ENCODE data around the gene NPHP4.
"Not testable (repeated sequence)": the region's sequence is repeated elsewhere in the genome, so short reads cannot be mapped to it uniquely, and the experiment has no call there.

NPHP4 gene

DNA sequence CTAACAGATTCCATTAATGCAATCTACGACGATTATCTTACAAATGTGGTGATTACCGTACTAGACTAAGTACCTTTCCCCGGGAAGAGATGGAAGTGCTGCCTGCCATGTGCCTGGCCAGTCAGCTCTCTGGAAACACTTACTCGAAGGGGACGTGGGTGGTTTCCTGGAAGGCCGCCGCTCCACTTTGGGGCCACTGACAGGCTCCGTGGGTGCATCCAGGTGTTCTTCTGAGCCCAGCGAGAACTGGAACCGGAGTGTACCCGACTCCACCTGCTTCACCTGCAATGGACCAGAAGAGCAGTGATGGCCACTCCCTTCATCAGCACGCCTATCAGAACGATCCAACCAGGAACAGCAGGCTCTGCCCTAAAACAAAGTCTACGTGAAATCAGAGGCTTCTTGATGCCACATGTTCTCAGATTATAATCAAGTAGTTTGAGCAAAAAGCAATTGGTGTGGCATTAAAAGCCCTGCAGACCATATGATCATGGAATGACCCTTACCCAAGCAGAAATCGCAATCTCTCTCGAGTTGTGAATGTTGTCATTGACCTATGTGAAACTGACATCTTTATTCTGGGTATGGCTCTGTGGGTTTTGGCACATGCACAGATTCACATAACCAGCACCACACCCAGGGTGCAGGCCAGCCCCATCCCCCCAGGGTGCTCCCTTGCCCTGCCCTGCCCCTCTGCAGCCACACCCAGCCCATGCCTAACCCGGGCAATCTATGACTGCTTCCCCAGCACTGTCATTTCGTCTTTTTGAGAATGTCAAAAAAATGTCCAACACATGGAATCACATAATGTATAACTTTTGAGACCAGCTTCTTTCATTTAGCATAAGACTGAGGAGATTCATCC, 64.5 kb downstream of the NPHP4 start:
- H3K9me3 ChIP-seq (ENCODE audit: low read length) = no peaks in the 10 kb centered on the region
- no peak overlapping the region for H3K4me3 ChIP-seq (ENCODE audit: low read depth in 1 of 2, low read length in 2 of 2)
- H3K27me3 ChIP-seq (ENCODE audit: control insufficient read depth in 1 of 2, insufficient read depth in 2 of 2, low read length in 2 of 2) = no peaks in the 10 kb centered on the region
- H3K9ac ChIP-seq (ENCODE audit: low read length) = no peak overlapping the region
- no peaks in the 10 kb centered on the region for H3K4me1 ChIP-seq (ENCODE audit: insufficient read depth, low read length)
- no peak overlapping the region for H3K27ac ChIP-seq (ENCODE audit: low read depth, low read length)
- peaks cover 13% of the 10 kb centered on the region for H3K36me3 ChIP-seq (ENCODE audit: insufficient read depth, low read length)

DNA sequence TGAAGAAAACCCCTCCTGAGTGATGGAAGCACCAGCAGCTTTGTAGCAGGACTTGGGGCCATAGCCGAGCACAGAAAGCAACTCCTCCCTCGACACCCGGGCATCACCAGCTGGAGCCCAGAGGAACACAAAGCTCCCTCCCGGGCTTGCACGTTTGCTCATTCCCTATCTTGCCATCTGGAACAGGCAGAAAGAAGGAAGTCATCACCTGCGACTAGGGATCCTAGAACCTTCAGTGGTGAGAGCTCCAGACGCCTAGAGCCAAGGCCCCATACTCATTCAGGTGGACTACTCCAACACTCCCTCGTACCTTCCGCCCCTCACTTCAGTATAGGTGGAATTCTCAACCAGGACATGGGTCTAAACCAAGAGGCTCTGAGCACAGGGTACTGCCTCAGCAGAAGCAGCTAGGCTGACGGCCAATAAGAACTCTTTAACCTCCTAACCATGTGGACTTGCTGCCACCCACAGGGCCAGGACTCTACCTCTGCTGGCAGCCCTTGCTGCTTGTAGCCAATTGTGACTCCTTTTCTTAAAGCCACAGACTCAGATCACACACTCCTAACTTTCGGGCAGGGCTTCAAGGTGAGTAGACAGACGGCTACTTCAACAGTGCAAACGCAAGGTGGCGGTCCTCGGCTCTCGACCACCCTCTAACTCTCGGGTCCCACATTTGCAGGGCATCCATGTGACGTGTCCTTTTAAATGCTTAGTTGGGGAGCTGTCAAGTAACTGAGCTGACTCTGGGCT, 65.4 kb downstream of the NPHP4 start:
- H3K4me1 ChIP-seq (ENCODE audit: insufficient read depth, low read length) = no peaks in the 10 kb centered on the region
- no peaks in the 10 kb centered on the region for H3K27me3 ChIP-seq (ENCODE audit: control insufficient read depth in 1 of 2, insufficient read depth in 2 of 2, low read length in 2 of 2)
- no peak overlapping the region for H3K4me3 ChIP-seq (ENCODE audit: low read depth in 1 of 2, low read length in 2 of 2)
- no peak overlapping the region for H3K27ac ChIP-seq (ENCODE audit: low read depth, low read length)
- no peaks in the 10 kb centered on the region for H3K9me3 ChIP-seq (ENCODE audit: low read length)
- no peak overlapping the region for H3K9ac ChIP-seq (ENCODE audit: low read length)
- H3K36me3 ChIP-seq (ENCODE audit: insufficient read depth, low read length) = peaks cover 13% of the 10 kb centered on the region

GRCh38 chr1:5922700-5923330, 69.4 kb downstream of the NPHP4 start:
- H3K36me3 ChIP-seq (ENCODE audit: insufficient read depth, low read length) = peaks cover 12% of the 10 kb centered on the region
- not testable (repeated sequence) for H3K27ac ChIP-seq (ENCODE audit: low read depth, low read length); H3K9ac ChIP-seq (ENCODE audit: low read length); H3K4me3 ChIP-seq (ENCODE audit: low read depth in 1 of 2, low read length in 2 of 2); H3K27me3 ChIP-seq (ENCODE audit: control insufficient read depth in 1 of 2, insufficient read depth in 2 of 2, low read length in 2 of 2); H3K4me1 ChIP-seq (ENCODE audit: insufficient read depth, low read length); H3K9me3 ChIP-seq (ENCODE audit: low read length)

DNA sequence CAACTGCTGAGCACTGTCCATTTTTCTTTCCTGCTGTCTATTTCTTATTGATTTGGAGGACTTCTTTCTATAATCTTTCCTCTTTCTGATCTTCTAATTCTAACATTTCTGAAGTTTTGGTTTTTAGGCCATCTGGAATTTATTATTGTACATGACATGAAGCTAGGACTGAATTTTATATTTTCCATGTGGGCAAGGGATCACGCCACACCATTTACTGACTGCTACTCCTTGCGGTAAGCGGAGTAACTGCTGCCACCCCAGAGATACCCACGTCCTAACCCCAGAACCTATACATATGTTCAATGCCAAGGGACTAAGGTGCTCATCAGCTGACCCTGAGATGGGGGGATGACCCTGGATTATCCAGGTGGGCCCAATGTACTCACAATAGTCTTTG, 70.6 kb downstream of the NPHP4 start:
- H3K27ac ChIP-seq (ENCODE audit: low read depth, low read length) = no peak overlapping the region
- peaks cover 2% of the 10 kb centered on the region for H3K36me3 ChIP-seq (ENCODE audit: insufficient read depth, low read length)
- no peaks in the 10 kb centered on the region for H3K9me3 ChIP-seq (ENCODE audit: low read length)
- H3K27me3 ChIP-seq (ENCODE audit: control insufficient read depth in 1 of 2, insufficient read depth in 2 of 2, low read length in 2 of 2) = no peaks in the 10 kb centered on the region
- no peak overlapping the region for H3K9ac ChIP-seq (ENCODE audit: low read length)
- H3K4me3 ChIP-seq (ENCODE audit: low read depth in 1 of 2, low read length in 2 of 2) = no peak overlapping the region
- no peaks in the 10 kb centered on the region for H3K4me1 ChIP-seq (ENCODE audit: insufficient read depth, low read length)

DNA sequence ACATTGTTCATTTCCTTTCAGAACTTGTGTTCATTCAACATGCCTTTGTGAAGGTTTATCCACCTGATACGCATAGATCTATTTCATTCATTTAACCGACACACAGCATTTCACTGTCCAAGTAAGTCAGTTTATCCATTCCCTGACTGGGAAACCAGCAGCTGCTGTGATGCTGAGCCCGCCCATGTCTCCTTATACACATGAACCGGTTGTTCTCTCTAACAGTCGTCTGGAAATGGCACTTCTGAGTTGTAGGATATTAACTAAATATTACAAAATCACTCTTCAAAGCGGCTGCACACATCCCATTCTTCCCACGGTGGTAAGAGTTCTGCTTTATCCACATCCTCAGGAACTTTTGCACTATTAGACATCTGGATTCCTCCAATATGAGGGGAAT, 71.1 kb downstream of the NPHP4 start:
- Histone ChIP-seq H3K9me3 (ENCODE audit: low read length) (no peaks in the 10 kb centered on the region), H3K4me3 (ENCODE audit: low read depth in 1 of 2, low read length in 2 of 2) (no peak overlapping the region), H3K9ac (ENCODE audit: low read length) (no peak overlapping the region), H3K27ac (ENCODE audit: low read depth, low read length) (no peak overlapping the region), H3K4me1 (ENCODE audit: insufficient read depth, low read length) (no peaks in the 10 kb centered on the region), H3K36me3 (ENCODE audit: insufficient read depth, low read length) (no peaks in the 10 kb centered on the region), H3K27me3 (ENCODE audit: control insufficient read depth in 1 of 2, insufficient read depth in 2 of 2, low read length in 2 of 2) (no peaks in the 10 kb centered on the region)

DNA sequence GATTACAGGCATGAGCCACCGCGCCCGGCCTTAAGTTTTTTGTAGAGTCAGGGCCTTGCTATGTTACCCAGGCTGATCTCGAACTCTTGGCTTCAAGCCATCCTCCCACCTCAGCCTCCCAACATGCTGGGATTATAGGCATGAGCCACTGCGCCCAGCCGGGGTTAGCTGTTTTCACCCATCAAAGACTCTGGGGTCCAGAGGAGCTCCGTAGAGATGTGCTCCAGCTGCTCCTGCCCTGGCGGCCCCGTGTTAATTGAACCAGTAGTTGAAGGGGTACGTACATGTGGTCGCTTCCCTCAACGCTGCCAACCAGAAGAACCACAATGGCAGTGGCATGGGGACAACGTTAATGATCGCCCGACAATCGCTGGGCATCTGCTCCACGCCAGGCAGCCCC, 72.0 kb downstream of the NPHP4 start:
- no peaks in the 10 kb centered on the region for H3K27me3 ChIP-seq (ENCODE audit: control insufficient read depth in 1 of 2, insufficient read depth in 2 of 2, low read length in 2 of 2)
- no peaks in the 10 kb centered on the region for H3K9me3 ChIP-seq (ENCODE audit: low read length)
- H3K4me1 ChIP-seq (ENCODE audit: insufficient read depth, low read length) = no peaks in the 10 kb centered on the region
- no peak overlapping the region for H3K9ac ChIP-seq (ENCODE audit: low read length)
- H3K4me3 ChIP-seq (ENCODE audit: low read depth in 1 of 2, low read length in 2 of 2) = no peak overlapping the region
- H3K27ac ChIP-seq (ENCODE audit: low read depth, low read length) = no peak overlapping the region
- H3K36me3 ChIP-seq (ENCODE audit: insufficient read depth, low read length) = no peaks in the 10 kb centered on the region

DNA sequence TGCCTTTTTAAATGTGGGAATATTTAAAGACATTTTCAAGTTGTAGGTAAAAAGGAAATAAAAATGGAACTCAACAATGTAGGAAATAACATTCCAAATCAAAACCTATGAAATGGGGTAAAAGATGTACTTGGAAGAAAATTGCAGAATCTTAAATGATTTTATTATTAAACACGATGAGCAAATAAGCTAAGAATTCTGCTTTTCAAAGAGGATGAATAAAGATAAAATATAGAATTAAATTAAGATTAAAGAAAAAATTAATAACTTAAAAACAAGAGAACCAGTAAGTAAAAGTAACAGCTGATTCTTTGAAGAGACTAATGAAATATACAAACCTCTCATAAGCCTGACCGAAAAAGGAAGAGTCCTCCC, 74.0 kb downstream of the NPHP4 start:
- H3K4me3 ChIP-seq (ENCODE audit: low read depth in 1 of 2, low read length in 2 of 2) = no peak overlapping the region
- no peak overlapping the region for H3K9ac ChIP-seq (ENCODE audit: low read length)
- H3K4me1 ChIP-seq (ENCODE audit: insufficient read depth, low read length) = no peaks in the 10 kb centered on the region
- H3K27me3 ChIP-seq (ENCODE audit: control insufficient read depth in 1 of 2, insufficient read depth in 2 of 2, low read length in 2 of 2) = no peaks in the 10 kb centered on the region
- no peaks in the 10 kb centered on the region for H3K36me3 ChIP-seq (ENCODE audit: insufficient read depth, low read length)
- no peaks in the 10 kb centered on the region for H3K9me3 ChIP-seq (ENCODE audit: low read length)
- H3K27ac ChIP-seq (ENCODE audit: low read depth, low read length) = no peak overlapping the region

DNA sequence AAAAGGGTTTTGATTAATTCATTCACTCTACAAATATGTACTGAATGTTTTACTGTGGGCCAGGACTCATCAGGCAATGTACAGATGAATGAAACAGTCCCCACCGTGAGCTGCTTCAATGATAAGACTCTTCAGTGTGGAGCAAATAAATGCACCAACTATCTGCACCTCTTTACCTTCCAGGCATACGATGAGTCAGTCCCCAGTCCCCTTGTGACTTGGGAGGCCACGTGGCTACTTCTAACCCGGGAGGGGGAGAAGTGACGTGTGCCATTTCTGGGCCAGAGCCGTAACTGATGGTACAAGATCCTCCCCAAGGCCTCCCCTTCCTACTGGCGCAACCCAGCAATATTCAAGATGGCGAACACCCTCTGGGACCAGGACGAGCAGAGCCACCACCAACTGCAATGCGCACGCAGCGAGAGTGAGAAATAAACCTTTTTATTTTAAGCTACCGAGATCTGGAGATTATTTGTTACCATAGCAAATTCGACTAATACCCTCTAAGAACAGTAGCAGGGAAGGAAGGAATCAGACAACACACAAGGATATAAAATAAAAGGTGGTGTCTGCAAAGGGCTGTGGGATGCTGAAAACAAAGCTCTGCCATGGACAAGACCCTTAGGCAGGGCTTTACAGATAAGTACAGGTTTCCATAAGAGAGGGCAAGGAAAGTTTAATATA, 74.5 kb downstream of the NPHP4 start:
- no peaks in the 10 kb centered on the region for H3K9me3 ChIP-seq (ENCODE audit: low read length)
- no peak overlapping the region for H3K27ac ChIP-seq (ENCODE audit: low read depth, low read length)
- no peak overlapping the region for H3K4me3 ChIP-seq (ENCODE audit: low read depth in 1 of 2, low read length in 2 of 2)
- H3K27me3 ChIP-seq (ENCODE audit: control insufficient read depth in 1 of 2, insufficient read depth in 2 of 2, low read length in 2 of 2) = no peaks in the 10 kb centered on the region
- no peak overlapping the region for H3K9ac ChIP-seq (ENCODE audit: low read length)
- no peaks in the 10 kb centered on the region for H3K36me3 ChIP-seq (ENCODE audit: insufficient read depth, low read length)
- no peaks in the 10 kb centered on the region for H3K4me1 ChIP-seq (ENCODE audit: insufficient read depth, low read length)

GRCh38 chr1:5917281-5917590, 75.0 kb downstream of the NPHP4 start:
- Histone ChIP-seq H3K4me3 (ENCODE audit: low read depth in 1 of 2, low read length in 2 of 2) (no peak overlapping the region), H3K9me3 (ENCODE audit: low read length) (no peaks in the 10 kb centered on the region), H3K9ac (ENCODE audit: low read length) (no peak overlapping the region), H3K36me3 (ENCODE audit: insufficient read depth, low read length) (no peaks in the 10 kb centered on the region), H3K27ac (ENCODE audit: low read depth, low read length) (no peak overlapping the region), H3K4me1 (ENCODE audit: insufficient read depth, low read length) (no peaks in the 10 kb centered on the region), H3K27me3 (ENCODE audit: control insufficient read depth in 1 of 2, insufficient read depth in 2 of 2, low read length in 2 of 2) (no peaks in the 10 kb centered on the region)

GRCh38 chr1:5916572-5917280, 75.5 kb downstream of the NPHP4 start:
- Histone ChIP-seq H3K4me1 (ENCODE audit: insufficient read depth, low read length) (no peaks in the 10 kb centered on the region), H3K36me3 (ENCODE audit: insufficient read depth, low read length) (no peaks in the 10 kb centered on the region), H3K27me3 (ENCODE audit: control insufficient read depth in 1 of 2, insufficient read depth in 2 of 2, low read length in 2 of 2) (no peaks in the 10 kb centered on the region), H3K27ac (ENCODE audit: low read depth, low read length) (no peak overlapping the region), H3K9ac (ENCODE audit: low read length) (no peak overlapping the region), H3K9me3 (ENCODE audit: low read length) (no peaks in the 10 kb centered on the region), H3K4me3 (ENCODE audit: low read depth in 1 of 2, low read length in 2 of 2) (no peak overlapping the region)
